B cell (primary cell): ENCODE results near the gene TMEM156. TPM values are rescaled to one million over a fixed set of nuclear protein-coding genes. Genes with fewer than 3 reads are reported as not detected.

Source experiments
- ATAC-seq: fragments of 200-7000 bp; cut with Tn5 transposase; one replicate; pipeline ENCODE4 v1.10.0; 2021; ENCODE audit warnings: low read depth, mild to moderate bottlenecking, moderate number of reproducible peaks, moderate library complexity
- CTCF ChIA-PET: fragments of 350-600 bp; sonication (Branson Sonifier 250); formaldehyde crosslinking; loops from one replicate; lab custom pipeline; 2021; ENCODE audit warnings: antibody characterized with exemption, inconsistent platforms; lab: Charles Lee
- POLR2A ChIA-PET: fragments of 350-600 bp; sonication (Branson Sonifier 250); formaldehyde crosslinking; loops from one replicate; lab custom pipeline; 2021; ENCODE audit warnings: antibody characterized with exemption; lab: Charles Lee
- DNase-seq: peaks from one replicate; pipeline ENCODE4 v3.0.0; 2013
- H2AFZ ChIP-seq: 2 replicates; pipeline ENCODE4 v1.6.1; 2012; ENCODE audit warnings: mild to moderate bottlenecking, low read depth, low read length; ENCODE audit not compliant: insufficient read depth, poor library complexity, severe bottlenecking
- H3K27ac ChIP-seq, 2 donors: 1 replicate in 1 of 2; 2 replicates in 1 of 2; pipeline ENCODE4 v1.5.1; 2012 to 2013; ENCODE audit warnings: low read length in 2 of 2, mild to moderate bottlenecking in 2 of 2, moderate library complexity in 1 of 2
- H3K27me3 ChIP-seq, 4 experiments: fragments of 200-600 bp in 1 of 4; sonication (generic) in 1 of 4; replicated peaks in 1 of 4; 1 replicate in 2 of 4; 2 replicates in 2 of 4; pipeline versions ENCODE4 v1.6.1 to v1.7.0; 2013 to 2016; ENCODE audit warnings: low read length in 3 of 4, mild to moderate bottlenecking in 2 of 4, mixed read lengths in 1 of 4, moderate library complexity in 1 of 4; ENCODE audit not compliant: insufficient read depth in 4 of 4, control insufficient read depth in 3 of 4; ENCODE audit errors: control extremely low read depth in 1 of 4
- H3K36me3 ChIP-seq, 2 experiments: replicated peaks in 1 of 2; 1 replicate in 1 of 2; 2 replicates in 1 of 2; pipeline versions ENCODE4 v1.6.1 to v1.7.1; 2013; ENCODE audit warnings: low read length in 1 of 2; ENCODE audit not compliant: insufficient read depth in 2 of 2, control insufficient read depth in 1 of 2; ENCODE audit errors: control extremely low read depth in 1 of 2, extremely low read depth in 1 of 2
- H3K4me1 ChIP-seq, 2 donors: fragments of 200-600 bp in 1 of 2; sonication (generic) in 1 of 2; 1 replicate in 1 of 2; 2 replicates in 1 of 2; pipeline versions ENCODE4 v1.5.1 to v1.6.1; 2013 to 2017; ENCODE audit warnings: low read length in 2 of 2; ENCODE audit not compliant: control insufficient read depth in 2 of 2, insufficient read depth in 2 of 2
- H3K4me2 ChIP-seq: replicated peaks from 2 replicates; pipeline ENCODE3; 2012; ENCODE audit warnings: mild to moderate bottlenecking, low read depth, low read length; ENCODE audit not compliant: poor library complexity, severe bottlenecking
- H3K4me3 ChIP-seq, 5 experiments: fragments of 200-600 bp in 1 of 5; sonication (generic) in 1 of 5; 1 replicate in 3 of 5; 2 replicates in 2 of 5; pipeline versions ENCODE4 v1.5.1 to v1.7.0; 2011 to 2016; ENCODE audit warnings: low read length in 4 of 5, mild to moderate bottlenecking in 4 of 5, low read depth in 2 of 5, control low read depth in 1 of 5, moderate library complexity in 1 of 5; ENCODE audit not compliant: insufficient read depth in 1 of 5; ENCODE audit errors: control extremely low read depth in 1 of 5, extremely low read depth in 1 of 5
- H3K79me2 ChIP-seq: fragments of 200-600 bp; sonication (generic); one replicate; pipeline ENCODE4 v1.6.0; 2016; ENCODE audit warnings: low read length; ENCODE audit not compliant: control insufficient read depth, insufficient read depth
- H3K9ac ChIP-seq: fragments of 200-600 bp; sonication (generic); 2 replicates; pipeline ENCODE4 v1.6.1; 2017; ENCODE audit warnings: mild to moderate bottlenecking, low read length, moderate library complexity
- H3K9me3 ChIP-seq, 3 donors: one replicate each; pipeline versions ENCODE4 v1.6.1 to v1.7.1; 2013; ENCODE audit warnings: low read length in 2 of 3; ENCODE audit not compliant: control insufficient read depth in 2 of 3, insufficient read depth in 1 of 3; ENCODE audit errors: control extremely low read depth in 1 of 3
- H4K20me1 ChIP-seq: 2 replicates; pipeline ENCODE4 v1.6.0; 2012; ENCODE audit warnings: mild to moderate bottlenecking, low read length; ENCODE audit not compliant: insufficient read depth, control insufficient read depth, poor library complexity, severe bottlenecking
- H3K27ac Mint-ChIP-seq: one replicate; pipeline ENCODE4 v1.8.0; 2021; ENCODE audit warnings: mixed read lengths
- H3K27me3 Mint-ChIP-seq: one replicate; pipeline ENCODE4 v1.8.0; 2021; ENCODE audit warnings: mixed read lengths
- H3K4me1 Mint-ChIP-seq: one replicate; pipeline ENCODE4 v1.8.0; 2021; ENCODE audit warnings: mixed read lengths
- H3K4me3 Mint-ChIP-seq: one replicate; pipeline ENCODE4 v1.8.0; 2021; ENCODE audit warnings: mixed read lengths
- H3K9me3 Mint-ChIP-seq: one replicate; pipeline ENCODE4 v1.8.0; 2022; ENCODE audit warnings: mixed read lengths; ENCODE audit not compliant: insufficient read depth
- EZH2 ChIP-seq: IDR thresholded peaks from 2 replicates; pipeline ENCODE4 v1.6.1; 2012; ENCODE audit warnings: borderline replicate concordance, low read depth, mild to moderate bottlenecking, moderate library complexity, low read length; ENCODE audit not compliant: insufficient read depth, poor library complexity, severe bottlenecking
- WGBS: methylation state at CpG from one replicate; pipeline ENCODE4 v1.1.5; 2013; ENCODE audit warnings: missing lambda C conversion rate; ENCODE audit not compliant: insufficient coverage; 5-methylcytosine and 5-hydroxymethylcytosine counted together
- intact Hi-C: fragments of 100-400 bp; cut with micrococcal nuclease; formaldehyde crosslinking; loops from one replicate; pipeline ENCODE4 v1.10.0; 2022
- polyA plus RNA-seq: library from polyadenylated mRNA; depleted of rRNA; stranded (reverse); fragments of >200 nt; gene quantifications from 2 replicates; pipeline ENCODE4 v1.2.3, GENCODE V29; 2012
- total RNA-seq, 2 donors: library from RNA; stranded (reverse); fragments of 120-200 nt in 1 of 2; gene quantifications; 1 replicate in 1 of 2; 2 replicates in 1 of 2; pipeline versions ENCODE4 v1.2.3 to v1.2.4, GENCODE V29; 2013 to 2022
- TF ChIP-seq, protein P1 (sequence below): fragments of 200-600 bp; IDR thresholded peaks from one replicate; pipeline ENCODE4 v1.8.0; 2022; ENCODE audit warnings: antibody characterized with exemption, mild to moderate bottlenecking

TMEM156 gene
- total and polyA plus RNA-seq, 2 donors (not counting 1 experiment from before 2014, with no cell fraction given), result 58.4 to 59.9 TPM

DNA sequence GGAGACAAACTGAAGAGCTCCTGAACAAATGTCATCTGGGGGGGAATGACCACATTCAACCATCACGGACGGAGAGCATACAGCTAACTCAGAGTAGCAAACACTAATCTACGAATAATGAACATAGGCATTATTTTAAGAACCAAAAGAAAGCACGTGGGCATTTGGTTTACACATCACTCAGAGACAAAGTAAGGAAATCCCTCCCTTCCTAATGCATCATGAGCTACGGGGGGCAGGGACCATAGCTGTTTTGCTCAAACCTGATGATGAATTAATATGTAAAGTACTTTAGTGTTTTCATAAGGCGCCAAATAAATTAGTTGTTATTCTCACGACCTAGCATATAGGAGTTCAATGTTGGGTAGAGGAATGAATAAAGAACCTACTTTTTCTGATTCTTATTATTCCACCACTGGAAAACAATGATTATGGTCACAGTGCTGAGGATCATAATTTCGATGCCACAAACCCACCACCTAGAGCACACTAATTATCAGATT lies 11.7 kb upstream of the TMEM156 start:
- Mint-ChIP-seq H3K4me1 (peaks cover 60% of the 10 kb centered on the region), H3K27me3 (no peaks in the 10 kb centered on the region), H3K9me3 (no peaks in the 10 kb centered on the region), H3K4me3 (peak overlapping the region; percentile 80), H3K27ac (peak overlapping the region; percentile 90)
- Histone ChIP-seq H3K79me2 (peaks cover 37% of the 10 kb centered on the region), H3K36me3 (peaks cover 0 to 4% of the 10 kb centered on the region in 2 experiments), H3K4me1 (peaks cover 45 to 47% of the 10 kb centered on the region in 2 donors), H3K4me3 (peak overlapping the region; percentile 56 to 94 (median 75)), H3K27me3 (no peaks in the 10 kb centered on the region), H3K27ac (peak overlapping the region; percentile 93 to 95), H3K4me2 (peak overlapping the region; percentile 80), H3K9ac (peak overlapping the region; percentile 77), H3K9me3 (no peaks in the 10 kb centered on the region), H2AFZ (peak overlapping the region; percentile 64), H4K20me1 (peaks cover 20% of the 10 kb centered on the region)
- TF ChIP-seq, protein P1, sequence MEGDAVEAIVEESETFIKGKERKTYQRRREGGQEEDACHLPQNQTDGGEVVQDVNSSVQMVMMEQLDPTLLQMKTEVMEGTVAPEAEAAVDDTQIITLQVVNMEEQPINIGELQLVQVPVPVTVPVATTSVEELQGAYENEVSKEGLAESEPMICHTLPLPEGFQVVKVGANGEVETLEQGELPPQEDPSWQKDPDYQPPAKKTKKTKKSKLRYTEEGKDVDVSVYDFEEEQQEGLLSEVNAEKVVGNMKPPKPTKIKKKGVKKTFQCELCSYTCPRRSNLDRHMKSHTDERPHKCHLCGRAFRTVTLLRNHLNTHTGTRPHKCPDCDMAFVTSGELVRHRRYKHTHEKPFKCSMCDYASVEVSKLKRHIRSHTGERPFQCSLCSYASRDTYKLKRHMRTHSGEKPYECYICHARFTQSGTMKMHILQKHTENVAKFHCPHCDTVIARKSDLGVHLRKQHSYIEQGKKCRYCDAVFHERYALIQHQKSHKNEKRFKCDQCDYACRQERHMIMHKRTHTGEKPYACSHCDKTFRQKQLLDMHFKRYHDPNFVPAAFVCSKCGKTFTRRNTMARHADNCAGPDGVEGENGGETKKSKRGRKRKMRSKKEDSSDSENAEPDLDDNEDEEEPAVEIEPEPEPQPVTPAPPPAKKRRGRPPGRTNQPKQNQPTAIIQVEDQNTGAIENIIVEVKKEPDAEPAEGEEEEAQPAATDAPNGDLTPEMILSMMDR, result no peak
- no peak for TF ChIP-seq EZH2
- peak; percentile 78 for DNase-seq
- ChIA-PET POLR2A (interaction anchor here (0.5 to 3.8 kb wide), 6 partner anchors 12 to 725 kb away, joined by 3 to 30 read pairs (median 6); partner anchors contain the start of gene TMEM156), CTCF (interaction anchor here (0.9 to 6.6 kb wide), 11 partner anchors 10 to 284 kb away, joined by 3 to 55 read pairs (median 6); partner anchors contain the start of genes TLR10 and TMEM156)
- intact Hi-C loops, result loop anchor here (1.0 to 10.0 kb wide), 9 partner anchors 12 to 1261 kb away; partner anchors contain the start of genes LIAS, PDS5A, RPL9 and TMEM156
- peak; percentile 14 for ATAC-seq
- no CpG with 5 or more reads among the region's 8 CpGs for WGBS
